Dermis blood vessel endothelial cell (primary cell): Measurements from ENCODE around the gene C20orf204. TPM values are rescaled to one million over a fixed set of nuclear protein-coding genes. Genes with fewer than 3 reads are reported as not detected.
"Not testable (repeated sequence)": the region's sequence is repeated elsewhere in the genome, so short reads cannot be mapped to it uniquely, and the experiment has no call there.

Source experiments
- DNase-seq: peaks from one replicate; pipeline ENCODE4 v3.0.0; 2010
- total RNA-seq: library from RNA; depleted of rRNA; stranded (reverse); fragments of >200 nt; gene quantifications from 2 replicates; pipeline ENCODE4 v1.2.3, GENCODE V29; 2014

Gene C20orf204
- 11.2 and 13.3 TPM in 2 replicates for total RNA-seq

DNA sequence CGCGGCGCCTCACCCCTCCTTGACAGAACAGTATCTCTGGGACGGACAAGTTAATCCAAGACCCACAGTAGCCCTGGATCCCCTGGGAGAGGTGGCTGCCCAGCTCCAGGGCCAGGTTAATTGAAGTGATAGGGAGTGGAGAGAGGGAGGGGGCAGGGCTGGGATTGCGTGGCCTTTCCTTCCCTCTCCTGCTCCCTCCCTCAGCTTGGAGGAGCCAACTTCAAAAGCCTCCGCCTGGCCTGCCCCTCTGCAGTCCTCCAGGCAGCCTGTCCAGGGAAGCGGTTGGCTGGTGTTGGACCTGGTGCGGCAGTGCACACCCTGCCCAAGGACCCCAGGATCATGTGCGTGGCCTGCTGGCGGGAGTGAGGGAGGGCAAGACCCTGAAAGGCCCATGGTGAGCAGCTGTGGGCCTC is at the start of gene C20orf204:
Gene C20orf204 (plus strand): TSS at position 250 of the 413 bp plus-strand sequence. CDS start 142 bp downstream, at position 392.
- DNase-seq, result no peak

GRCh38 chr20:64000906-64001305 is 35.1 kb upstream of the C20orf204 start:
- no peak for DNase-seq

DNA sequence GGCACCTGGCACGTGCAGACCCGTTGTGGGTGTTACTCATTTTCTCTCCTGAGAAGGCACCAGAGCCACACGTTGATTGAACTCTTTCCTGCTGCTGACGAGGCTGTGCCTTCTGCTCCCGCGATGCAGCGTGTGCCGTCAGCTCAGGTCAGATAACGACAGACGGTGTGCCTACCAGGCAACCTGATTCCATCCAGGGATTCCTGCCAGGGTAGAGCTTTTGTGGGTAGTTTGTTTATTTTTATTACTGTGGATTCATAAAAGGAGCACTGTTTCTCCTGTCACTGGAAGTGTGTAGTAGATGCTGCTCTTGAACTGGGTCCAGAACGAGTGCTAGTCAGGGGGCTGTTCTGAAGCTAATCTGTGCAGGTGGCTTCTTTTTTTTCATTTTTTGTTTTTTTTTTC is 34.4 kb upstream of the C20orf204 start:
- no peak for DNase-seq

GRCh38 chr20:64003960-64004725 is 31.8 kb upstream of the C20orf204 start:
- no peak for DNase-seq

- DNase-seq, result no peak
These were observed 30.6 kb upstream of the C20orf204 start for GRCh38 chr20:64005394-64005793.

DNA sequence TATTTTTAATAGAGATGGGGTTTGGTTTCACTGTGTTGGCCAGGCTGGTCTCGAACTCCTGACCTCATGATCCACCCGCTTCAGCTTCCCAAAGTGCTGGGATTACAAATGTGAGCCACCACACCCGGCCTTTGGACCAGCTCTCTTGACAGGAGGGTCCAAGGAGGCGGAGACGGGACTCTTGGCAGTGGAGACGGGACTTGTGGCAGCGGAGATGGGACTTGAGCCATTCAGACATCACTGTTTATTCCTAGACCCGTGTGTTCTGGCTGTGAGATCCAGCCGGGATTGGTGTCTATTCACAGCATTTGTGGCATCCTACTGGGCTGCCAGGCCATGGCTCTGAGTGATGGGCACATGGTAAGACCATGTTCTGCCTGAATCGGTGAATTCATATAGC is 29.5 kb upstream of the C20orf204 start:
- no peak for DNase-seq

DNA sequence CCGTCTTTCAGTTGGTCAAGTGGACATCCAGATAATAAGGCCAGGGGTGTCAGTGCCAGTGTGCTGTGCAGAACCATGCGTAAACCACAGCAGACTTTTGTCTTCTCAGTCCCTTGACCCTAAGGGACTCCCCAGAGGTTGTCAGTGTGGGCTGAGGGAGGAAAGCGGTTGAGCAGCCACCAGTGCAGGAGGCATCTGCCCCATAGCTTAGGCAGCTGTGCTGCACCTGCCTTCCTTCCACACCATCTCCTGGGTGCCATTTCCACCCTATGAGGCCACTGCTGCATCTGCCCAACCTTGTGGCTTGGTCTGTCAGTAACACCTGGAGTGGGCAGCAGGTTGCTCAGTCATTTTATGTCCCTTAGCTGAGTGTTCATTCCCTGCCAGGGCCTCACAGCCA is 29.1 kb upstream of the C20orf204 start:
- DNase-seq, result no peak

- DNase-seq, result no peak
These were observed 26.1 kb upstream of the C20orf204 start for GRCh38 chr20:64009811-64010387.

DNA sequence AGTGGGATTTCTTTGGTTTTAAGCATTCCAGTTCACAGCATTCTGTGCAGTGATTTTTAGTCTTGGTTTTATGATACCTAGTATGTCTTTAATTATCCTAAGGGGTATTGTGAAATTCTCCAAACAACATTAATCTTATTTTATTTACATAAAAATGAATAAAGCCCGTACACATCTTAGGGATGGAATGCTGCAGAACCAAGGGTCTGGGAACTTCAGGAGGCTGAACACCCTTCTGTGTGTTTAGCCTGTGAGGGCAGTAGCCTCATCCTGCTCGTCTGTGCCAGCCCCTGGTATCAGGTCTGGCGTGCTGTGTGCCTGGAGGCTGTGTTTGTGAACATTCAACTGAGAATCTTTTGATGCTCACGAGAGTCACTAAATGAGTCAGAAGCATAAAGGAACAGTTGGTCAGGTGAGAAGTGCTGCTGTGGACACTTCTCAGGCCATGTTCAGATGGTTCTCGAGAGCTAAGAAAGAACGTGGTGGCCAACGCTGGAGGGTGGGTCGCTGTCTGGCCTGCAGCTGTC is 25.2 kb upstream of the C20orf204 start:
- DNase-seq, result no peak

- no peak for DNase-seq
These were observed 24.6 kb upstream of the C20orf204 start for GRCh38 chr20:64011366-64011779.

GRCh38 chr20:64012385-64013154 is 23.4 kb upstream of the C20orf204 start:
- DNase-seq, result not testable (repeated sequence)

GRCh38 chr20:64015635-64016034 is 20.3 kb upstream of the C20orf204 start:
- no peak for DNase-seq

GRCh38 chr20:64021124-64021975 is 14.6 kb upstream of the C20orf204 start:
- no peak for DNase-seq

DNA sequence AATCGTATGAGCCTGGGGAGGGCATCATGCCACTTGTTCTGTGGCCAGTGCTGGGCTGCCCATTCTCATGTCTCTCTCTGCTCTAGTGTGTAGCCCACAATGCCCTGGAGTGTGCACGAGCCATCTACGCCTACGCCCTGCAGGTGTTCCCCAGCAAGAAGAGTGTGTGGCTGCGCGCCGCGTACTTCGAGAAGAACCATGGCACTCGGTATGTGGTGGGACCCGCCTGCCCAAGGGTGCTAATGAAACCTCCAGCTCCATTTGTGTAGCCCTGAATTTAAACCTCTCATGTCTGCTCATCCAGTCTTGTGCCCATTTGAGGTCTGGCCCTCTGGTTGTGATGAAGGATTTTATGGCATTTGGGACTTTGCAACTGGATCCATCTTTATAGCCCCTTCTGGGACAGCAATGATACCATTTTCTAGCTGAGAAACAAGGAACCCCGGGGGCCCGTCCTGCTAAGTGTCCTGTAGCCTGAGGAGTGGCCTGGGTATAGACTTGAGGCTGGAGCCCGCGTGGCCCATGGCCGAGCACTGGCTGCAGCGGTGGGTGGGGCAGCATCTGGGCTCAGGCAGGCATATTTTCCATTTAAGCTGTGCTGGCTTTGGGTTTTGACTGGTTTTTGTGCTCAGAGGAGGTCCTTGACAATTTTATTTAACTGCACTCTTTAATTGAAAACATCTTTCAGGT is 13.2 kb upstream of the C20orf204 start:
- DNase-seq, result no peak

GRCh38 chr20:64023361-64024140 is 12.4 kb upstream of the C20orf204 start:
- no peak for DNase-seq

GRCh38 chr20:64024141-64024990 is 11.6 kb upstream of the C20orf204 start:
- DNase-seq, result no peak

- no peak for DNase-seq
These were observed 10.7 kb upstream of the C20orf204 start for GRCh38 chr20:64025101-64025825.

GRCh38 chr20:64025826-64026412 is 10.1 kb upstream of the C20orf204 start:
- no peak for DNase-seq
